NCI-H187 treated with DMSO at 0.1 percent for 48 hours (cell line): ENCODE results near the gene GUCY2C.

Source experiments
- DNase-seq: peaks from one replicate; lab custom pipeline; 2025; lab: John Stamatoyannopoulos, UW

Gene GUCY2C

DNA sequence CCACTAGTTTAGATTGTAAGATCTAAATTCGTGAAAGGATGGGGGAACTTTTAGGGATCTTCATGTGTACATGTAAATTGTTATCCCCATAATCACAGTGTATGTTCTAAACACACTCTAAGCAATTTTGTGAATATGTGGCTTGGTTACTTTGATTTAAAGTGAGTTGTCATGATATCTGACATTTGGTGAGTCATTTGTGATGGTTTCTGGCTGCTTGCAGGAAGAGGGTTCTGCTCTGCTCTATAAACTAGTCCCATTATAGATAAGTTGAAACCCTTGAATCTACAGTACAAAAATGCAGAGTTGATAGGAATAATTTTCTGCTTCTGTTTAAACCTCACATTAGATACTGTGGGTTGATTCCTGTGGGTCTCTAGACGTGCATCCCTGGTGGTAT is 14.8 kb downstream of the GUCY2C start:
- DNase-seq: no peak

DNA sequence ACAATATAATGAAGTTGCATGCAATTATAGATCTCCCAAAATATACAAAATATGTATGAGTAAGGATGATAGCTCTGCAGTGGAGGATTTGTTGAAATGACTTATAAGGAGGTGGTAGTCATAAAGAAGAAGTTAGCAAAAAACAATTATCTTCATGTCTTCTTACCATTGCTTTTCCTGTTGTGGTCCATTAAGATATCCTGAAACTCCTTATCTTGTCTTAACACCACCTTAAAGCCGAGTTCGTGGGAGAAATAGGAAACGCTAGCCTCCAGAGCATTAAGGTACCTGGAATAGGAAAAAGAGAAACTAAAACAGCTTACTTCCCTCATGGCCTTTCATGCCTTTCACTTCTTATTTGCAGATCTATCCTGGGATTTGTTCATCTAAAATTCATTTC is 15.2 kb downstream of the GUCY2C start:
- no peak for DNase-seq

DNA sequence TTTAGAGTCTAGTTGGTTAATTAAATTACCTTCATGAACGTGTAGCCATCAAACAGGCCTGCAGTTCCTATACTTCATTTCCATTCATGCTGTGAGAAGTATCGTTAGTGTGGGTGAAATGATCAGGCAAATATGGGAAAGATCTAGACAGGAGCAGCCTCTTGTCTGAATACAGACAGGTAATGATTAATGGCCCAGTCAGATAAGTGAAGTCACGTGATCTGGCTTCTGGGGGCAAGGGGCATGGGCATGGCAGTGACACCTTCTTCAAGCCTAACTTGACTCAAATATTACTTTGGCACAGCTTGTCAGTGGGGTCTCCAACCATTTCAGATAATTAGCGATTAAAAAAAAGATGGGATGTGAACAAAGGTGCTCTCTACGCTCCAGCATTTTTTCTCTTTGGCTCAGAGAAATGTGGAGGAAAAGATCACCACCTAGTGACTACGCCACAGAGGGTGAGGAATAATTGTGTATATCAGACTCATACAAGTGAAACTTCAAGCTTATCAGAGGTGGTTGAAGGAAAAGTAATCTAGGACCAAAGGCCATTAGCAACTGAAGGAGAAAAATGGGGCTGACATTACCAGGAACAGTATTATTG is 17.8 kb downstream of the GUCY2C start:
- DNase-seq: no peak

DNA sequence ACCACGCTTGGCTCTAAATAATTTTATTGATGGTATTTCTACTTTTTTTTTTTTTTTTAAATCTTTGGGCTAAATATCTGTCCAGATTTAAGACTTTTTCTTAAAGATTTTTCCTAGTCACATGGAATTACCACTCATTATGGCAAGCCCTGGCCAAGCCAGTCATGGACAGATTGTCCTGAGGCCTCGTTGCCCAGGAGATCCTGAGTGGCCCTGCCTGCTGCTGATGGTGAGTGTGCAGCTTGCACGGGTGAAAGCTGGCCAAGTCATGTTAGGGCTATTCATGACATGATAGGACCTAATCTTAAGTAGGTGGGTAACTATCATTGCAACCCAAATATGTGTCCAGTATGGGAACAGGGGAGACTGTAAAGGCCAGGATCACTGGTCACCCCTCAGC is 27.8 kb downstream of the GUCY2C start:
- no peak for DNase-seq

DNA sequence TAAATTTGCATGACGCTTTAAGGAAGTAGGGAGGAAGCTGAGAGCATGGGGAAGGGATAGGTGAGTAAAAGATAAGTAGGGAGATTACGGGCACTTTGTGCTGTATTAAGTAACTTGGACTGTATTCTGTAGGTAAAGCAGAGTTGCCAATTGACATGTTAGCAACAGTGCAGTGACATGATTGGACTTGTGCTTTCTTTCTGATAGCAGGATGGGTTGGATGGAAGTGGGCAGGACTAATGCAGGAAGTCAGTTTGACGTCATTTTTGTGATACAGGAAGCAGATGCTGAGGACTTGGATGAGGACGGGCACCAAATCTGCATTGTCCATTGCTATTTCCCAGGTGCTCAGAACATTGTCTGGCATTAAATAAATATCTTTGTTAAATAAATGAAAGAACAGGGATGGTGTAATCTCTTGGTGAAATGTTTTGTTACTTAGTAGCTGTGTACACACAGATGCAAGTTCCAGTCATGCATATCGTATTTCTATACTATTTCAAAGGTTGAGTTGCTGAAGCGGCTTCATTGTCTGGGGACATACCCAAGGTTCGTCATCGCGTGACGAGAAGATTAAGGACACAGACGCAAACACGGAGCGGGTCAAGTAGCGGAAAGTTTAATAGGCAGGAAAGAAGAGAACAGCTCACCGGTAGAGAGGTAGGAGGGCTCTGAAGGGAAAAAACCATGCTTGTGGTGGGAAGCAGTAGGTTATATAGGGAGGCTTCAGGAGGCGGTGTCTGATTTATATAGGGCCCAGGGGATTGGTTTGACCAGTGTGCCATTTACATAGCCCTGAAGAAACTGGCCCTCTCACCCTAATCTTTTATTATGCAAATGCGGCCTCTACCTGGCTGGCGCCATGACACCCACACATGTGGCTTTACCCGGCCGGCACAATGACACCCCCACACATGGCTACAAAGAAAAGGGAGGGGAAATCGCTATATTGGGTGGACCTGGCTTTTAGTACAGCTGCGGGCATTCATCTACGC is 30.7 kb downstream of the GUCY2C start:
- DNase-seq: no peak

DNA sequence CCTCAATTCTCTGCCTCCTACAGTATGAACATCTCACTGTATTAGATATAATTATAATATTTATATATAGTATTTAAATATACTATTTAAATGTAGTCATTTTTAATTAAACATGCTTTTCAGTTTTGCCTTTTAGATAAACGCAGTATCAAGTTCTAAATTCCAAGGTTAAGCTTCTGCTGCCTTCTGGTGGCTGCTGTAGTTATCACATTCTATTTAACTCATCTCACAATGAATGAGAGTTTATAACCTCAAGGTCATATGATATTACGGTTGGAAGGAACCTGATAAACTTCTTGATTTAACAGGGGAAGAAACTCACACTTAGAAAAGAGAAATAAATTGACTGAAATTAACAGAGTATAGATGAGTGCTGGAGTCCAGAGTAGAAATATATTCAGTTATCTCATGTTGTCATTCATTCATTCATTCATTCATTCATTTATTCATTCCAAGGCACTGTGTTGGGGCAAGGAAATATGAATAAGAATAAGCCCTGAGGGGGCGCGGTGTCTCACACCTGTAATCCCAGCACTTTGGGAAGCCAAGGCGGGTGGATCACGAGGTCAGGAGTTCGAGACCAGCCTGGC is 31.9 kb downstream of the GUCY2C start:
- DNase-seq: peak; percentile 9

DNA sequence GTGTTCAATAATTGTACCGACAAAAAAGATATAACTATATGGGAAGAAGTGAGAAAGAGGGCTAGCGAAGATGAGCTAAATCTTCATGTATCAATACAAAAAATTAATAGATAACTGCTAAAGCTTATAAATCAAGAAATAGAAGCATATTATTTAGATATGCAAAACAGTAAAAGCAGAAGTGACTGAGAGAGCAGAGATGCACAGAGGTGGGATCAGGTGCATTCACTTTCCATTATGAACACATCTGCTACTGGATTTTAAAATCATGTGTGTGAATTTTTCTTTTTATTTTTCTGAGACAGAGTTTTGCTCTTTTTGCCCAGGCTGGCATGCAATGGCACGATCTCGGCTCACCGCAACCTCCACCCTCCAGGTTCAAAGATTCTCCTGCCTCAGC is 33.4 kb downstream of the GUCY2C start:
- no peak for DNase-seq

DNA sequence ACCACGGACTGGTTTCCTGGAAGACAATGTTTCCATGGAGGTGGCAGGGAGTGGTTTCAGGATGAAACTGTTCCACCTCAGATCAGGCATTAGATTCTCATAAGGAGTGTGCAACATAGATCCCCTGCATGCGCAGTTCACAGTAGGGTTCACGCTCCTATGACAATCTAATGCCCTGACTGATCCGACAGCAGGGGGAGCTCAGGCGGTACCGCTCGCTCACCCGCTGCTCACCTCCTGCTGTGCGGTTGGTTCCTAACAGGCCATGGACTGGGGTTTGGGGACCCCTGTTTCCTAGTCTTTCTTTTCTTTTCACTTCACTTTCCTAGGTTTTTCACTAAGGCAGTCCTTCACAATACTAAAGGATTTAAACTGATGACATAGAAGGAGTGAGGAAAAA is 39.6 kb downstream of the GUCY2C start:
- DNase-seq: no peak

DNA sequence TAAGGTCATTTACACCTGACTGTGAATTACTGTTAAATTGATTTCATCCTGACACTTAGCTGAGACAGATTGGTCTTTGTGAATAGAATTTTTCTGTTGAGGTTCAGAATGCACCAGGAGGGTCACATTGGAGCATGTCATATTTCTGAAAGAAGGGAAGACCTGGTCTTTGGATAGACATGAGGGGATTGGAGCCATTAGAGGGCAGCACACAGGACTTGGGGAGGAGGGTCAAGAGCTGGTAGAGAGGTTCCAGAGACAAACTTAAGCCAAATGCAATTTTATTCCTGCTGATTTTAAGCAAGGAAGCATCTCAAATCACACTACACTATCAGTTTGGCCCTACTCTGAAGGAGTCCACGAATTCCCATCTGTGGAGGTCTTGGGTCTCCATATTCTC is 41.1 kb downstream of the GUCY2C start:
- DNase-seq: no peak

DNA sequence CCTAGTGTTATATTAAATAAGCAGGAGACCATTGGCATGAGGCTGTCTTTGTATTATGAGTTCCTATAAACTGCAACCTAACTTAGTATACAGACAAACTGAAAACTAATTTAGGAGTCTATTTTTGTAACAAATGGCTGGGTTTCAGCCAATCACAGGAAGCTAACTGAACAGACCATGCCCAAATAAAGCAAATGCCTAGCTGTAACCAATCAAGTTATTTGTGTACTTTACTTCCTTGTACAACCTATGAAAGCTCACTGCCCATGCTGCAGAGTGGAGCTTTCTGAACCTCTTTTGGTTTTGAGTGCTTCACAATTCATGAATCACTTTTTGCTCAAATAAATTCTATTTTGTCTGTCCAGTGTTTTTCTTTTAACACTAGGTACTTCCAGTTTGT is 41.6 kb downstream of the GUCY2C start:
- no peak for DNase-seq

DNA sequence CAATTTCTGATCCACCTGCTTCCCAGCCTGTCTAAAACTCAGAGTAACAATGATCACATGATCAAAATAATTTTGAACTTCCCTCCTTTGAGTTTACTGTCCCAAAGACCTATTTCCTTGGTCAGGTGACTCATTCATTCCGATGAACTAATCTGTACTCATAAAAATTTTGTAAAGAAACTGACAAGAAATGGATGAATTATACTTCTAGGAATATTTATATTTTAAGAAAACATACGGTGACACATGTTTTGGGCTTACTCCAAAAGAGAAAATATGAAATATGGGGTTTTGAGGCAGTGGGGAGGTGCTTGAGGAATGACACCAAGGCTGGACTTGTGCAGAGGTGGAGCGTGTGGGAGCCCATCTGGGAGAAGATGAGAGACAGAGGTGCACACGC is 42.0 kb downstream of the GUCY2C start:
- DNase-seq: no peak

DNA sequence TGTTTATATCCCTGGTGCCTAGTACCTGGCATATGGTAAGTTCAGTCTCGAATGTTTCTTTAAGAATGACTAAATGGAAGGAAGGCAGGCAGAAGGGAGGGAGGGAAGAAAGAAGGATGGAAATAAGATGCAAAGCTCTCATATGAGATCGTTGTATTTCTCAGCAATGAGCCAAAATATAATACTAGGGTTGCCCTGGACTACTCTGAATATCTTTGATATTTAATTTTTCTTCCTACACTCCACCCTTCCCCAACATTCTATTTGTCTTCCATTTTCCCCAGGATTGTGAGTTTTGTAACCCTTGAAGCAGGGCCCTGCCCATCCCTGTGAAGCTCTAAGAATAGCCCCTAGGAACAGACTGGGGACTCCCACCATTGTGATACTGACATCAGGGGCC is 43.9 kb downstream of the GUCY2C start:
- no peak for DNase-seq

DNA sequence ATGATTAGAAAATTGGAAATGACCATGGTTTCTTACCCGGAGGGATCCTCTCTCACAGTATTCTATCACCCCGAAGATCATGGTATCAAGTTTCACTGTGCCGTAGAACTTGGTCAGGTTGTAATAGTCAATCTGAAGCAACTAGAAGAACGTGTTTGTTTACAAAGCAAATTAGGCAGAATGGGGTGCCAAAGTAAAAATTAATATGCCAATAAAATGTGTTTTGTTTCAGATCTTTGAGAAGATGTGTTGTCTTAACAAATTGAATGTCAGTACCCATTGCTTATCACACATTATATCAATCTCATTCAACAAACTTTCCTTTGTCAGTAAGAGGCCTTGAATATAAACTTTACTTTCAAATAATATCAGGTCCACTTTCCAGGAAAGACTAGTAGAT is 45.0 kb downstream of the GUCY2C start:
- DNase-seq: no peak

DNA sequence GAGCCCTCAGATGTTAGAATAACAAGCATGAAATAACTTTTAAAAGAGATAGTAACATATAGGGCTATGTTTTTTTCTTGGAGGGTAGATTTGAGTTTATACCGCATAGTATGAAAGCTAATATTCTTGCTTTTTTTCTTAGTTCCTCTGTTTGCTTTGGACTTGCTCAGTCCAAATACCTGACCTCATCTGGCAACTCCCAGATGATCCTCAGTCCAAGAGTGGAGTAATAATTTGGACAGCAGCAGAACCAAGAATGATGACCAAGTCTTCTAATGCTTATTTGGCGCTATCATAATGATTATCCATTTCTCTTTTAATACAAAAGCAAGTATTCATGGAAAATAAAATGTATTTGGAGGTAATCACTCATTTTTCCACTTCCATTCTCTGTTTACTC is 45.6 kb downstream of the GUCY2C start:
- DNase-seq: no peak

DNA sequence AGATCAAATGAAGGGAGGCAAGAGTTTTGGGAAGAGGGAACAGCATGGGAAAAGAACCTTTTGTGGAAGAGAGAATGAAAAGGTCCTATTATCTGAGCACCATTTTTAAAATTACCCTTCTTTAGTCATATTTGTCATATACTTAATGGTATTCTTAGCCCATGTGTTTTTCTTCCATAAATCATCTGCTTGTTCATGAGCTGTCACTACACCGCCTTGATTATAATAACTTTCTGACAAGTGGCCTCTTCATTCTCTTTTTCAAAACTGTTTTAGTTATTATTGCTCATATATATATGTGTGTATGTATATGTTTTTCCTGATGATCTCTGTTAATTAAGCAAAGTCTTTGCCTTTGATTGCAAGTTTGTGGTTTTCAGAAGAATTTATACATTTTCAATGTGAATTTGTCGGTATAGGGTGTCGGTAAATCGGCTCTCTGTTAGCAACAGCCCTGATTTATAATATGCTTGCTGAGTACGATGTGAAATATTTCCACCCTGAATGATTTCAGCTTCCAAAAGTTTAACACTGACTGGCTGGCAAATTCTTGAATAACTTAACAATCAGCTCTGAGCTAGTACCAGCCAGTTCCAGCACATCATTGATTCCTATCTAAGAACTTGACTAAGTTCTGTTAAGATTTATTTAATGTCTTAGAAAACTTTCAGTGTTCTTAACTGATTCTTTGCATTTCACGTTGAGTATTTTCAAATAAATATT is 49.2 kb downstream of the GUCY2C start:
- no peak for DNase-seq

DNA sequence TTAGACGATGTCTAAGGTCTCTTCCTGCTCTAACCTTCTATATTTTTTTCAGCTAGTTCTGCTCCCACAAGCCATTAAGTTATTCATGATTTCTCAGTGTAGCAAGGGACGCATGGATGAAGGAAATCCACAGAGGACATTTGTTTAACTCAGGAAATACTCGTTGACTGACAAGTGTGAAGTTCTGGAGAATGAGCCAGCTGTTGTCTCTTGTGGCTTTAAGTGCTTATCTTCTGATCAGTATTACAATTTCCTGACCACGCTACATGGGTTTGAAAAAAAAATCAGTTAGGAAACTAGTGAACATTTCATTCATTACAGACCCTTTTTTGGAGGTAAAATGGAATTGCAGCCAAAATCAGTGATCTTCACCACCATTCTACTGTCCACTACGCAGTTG is 53.1 kb downstream of the GUCY2C start:
- DNase-seq: no peak

DNA sequence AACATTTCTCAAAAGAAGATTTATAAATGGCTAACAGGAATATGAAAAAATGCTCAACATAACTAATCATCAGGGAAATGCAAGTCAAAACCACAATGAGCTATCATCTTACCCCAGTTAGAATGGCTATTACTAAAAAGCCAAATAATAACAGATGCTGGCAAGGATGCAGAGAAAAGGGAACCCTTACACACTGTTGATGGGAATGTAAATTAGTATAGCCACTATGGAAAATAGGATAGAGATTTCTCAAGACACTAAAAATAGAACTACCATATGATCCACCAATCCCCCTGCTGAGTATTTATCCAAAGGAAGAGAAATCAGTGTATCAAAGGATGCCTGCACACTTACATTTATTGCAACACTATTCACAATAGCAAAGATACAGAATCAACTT is 58.3 kb downstream of the GUCY2C start:
- no peak for DNase-seq

DNA sequence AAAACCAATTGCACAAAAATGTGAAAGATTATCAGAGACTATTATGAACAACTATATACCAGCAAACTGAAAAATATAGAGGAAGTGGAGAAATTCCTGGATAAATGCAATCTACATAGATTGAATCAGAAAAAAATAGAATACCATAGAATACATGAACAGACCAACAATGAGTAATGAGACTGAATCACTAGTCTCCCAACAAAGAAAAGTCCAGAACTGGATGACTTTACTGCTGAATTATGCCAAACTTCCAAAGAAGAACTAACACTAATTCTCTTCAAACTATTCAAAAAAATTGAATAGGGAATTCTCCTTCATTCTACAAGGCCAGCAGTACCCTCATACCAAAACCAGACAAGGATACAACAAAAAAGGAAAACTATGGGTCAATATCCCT is 60.6 kb downstream of the GUCY2C start:
- DNase-seq: no peak

DNA sequence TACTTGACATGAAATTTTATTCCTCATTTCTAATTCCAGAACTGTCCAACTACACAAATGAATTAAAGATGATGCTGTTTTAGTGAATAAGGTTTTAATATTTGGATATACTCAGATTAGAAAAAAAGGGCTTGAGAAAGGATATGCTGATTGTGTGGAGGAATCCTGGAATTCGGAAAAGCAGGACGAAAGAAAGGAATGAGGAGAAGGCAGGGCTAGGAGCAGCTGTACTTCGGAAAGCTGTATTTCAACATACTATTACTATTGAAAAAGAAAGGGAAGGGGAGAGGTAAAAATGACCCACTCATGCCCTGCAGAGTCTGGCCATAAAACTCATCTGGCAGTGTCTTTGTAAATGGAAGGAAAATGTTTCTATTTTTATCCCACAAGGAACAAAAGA is 65.6 kb downstream of the GUCY2C start:
- no peak for DNase-seq

DNA sequence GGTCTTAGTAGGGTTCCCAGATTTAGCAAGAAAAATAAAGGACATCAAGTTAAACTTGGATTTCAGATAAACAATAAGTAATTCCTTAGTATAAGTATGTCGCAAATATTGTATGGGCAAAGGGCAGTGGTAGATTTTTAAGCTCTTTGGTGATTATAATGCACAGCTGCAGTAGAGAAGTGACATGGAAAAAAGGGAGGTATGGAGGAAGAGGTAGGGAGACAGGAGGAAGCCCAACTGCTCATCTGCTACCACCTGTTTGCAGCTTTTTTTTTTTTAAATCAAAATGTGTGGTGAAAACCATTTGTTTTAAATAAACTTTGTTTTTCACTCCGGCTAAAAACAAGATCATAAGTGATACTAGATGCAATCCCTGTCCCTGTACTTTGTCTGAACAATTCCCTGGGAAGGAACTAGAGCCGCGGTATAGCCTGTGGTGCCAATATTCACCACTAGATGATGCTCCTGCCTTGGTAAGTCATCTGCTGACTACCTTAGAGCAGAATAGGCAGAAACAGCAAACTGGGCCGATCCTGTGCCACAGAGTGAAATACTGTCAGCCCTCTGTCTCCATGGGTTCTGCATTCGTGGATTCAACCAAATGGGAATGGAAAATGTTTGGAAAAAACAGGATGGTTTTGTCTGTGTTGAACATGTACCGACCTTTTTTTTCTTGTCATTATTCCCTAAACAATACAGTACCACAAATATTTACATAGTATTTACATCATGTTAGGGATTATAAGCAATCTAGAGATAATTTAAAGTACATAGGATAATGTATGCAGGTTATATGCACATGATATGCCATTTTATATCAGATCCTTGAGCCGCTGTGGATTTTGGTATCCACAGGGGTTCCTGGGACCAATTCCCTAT is 66.3 kb downstream of the GUCY2C start:
- peak; percentile 45 for DNase-seq

DNA sequence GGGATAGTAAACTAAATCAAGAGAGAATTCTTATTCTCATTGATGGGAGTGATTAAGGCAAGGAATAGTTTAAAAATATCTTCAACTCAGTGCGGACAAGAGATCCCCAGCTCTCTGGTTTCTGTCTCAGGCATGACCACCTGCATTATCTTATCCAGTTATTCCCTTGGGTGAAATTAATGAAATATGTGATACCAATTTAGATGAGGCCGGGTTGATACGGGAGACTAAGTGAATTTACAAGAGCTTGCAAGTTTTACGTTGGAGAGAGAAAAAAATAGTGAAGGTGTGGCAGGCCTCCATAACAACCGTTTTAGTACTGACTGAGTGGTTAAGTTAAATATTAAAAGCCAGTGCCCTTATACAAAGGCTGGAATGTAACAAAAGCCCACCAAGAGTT is 67.6 kb downstream of the GUCY2C start:
- DNase-seq: no peak

DNA sequence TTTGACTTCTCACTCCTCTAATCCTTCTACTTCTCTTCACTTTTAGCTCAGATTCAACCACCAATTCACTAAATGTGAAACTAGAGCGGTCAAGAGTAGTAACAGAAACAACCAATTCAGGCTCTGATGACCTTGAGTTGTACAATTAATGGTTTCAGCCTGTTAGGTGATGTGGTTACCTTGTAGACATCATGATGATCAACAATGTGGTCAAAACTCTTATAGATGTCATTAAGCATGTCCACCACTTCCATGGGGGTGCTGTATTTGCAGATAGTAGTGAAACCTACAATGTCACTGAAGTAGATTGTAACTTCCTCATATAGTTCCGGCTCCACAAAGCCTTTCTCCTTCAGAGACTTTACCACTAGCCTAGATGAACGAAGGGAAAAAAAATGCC is 74.6 kb downstream of the GUCY2C start:
- DNase-seq: no peak
